Measurements from ENCODE around the gene SNAPC4. TPM values are rescaled to one million over a fixed set of nuclear protein-coding genes. Genes with fewer than 3 reads are reported as not detected.
A peak's percentile ranks its signal among the peaks of the same experiment; 100 is the strongest.

SNAPC4 gene
- polyA plus RNA-seq (ENCODE audit: insufficient read length in 3 of 3): 10 to 100 TPM in 1 of 3 donors, 1 to 10 TPM in 2; 9.5 to 12.1 (median 9.7) TPM

GRCh38 chr9:136400038-136400834, at the start of gene SNAPC4:
Gene SNAPC4, minus strand, starts transcription at chr9:136400170. Its CDS starts 1,742 bp downstream, at chr9:136398428.
- DNase-seq (ENCODE audit: low read depth in 3 of 3, low spot score in 2 of 3): peak; percentile 58 to 76 (median 67)

GRCh38 chr9:136448655-136449054, 48.7 kb upstream of the SNAPC4 start:
- DNase-seq (ENCODE audit: low read depth in 3 of 3, low spot score in 2 of 3): no peak

GRCh38 chr9:136447173-136447778, 47.3 kb upstream of the SNAPC4 start:
- DNase-seq (ENCODE audit: low read depth in 3 of 3, low spot score in 2 of 3): no peak

- DNase-seq (ENCODE audit: low read depth in 3 of 3, low spot score in 2 of 3): no peak
Observed at GRCh38 chr9:136445799-136446198, 45.8 kb upstream of the SNAPC4 start.

GRCh38 chr9:136444102-136444501, 44.1 kb upstream of the SNAPC4 start:
- DNase-seq (ENCODE audit: low read depth in 3 of 3, low spot score in 2 of 3): no peak

- DNase-seq (ENCODE audit: low read depth in 3 of 3, low spot score in 2 of 3): no peak
Observed at GRCh38 chr9:136443687-136444086, 43.7 kb upstream of the SNAPC4 start.

GRCh38 chr9:136443087-136443486, 43.1 kb upstream of the SNAPC4 start:
- DNase-seq (ENCODE audit: low read depth in 3 of 3, low spot score in 2 of 3): no peak

GRCh38 chr9:136442265-136442664, 42.3 kb upstream of the SNAPC4 start:
- DNase-seq (ENCODE audit: low read depth in 3 of 3, low spot score in 2 of 3): no peak

GRCh38 chr9:136441681-136442245, 41.8 kb upstream of the SNAPC4 start:
- DNase-seq (ENCODE audit: low read depth in 3 of 3, low spot score in 2 of 3): no peak

GRCh38 chr9:136441191-136441680, 41.3 kb upstream of the SNAPC4 start:
- no peak for DNase-seq (ENCODE audit: low read depth in 3 of 3, low spot score in 2 of 3)

- DNase-seq (ENCODE audit: low read depth in 3 of 3, low spot score in 2 of 3): peak; percentile 16 to 52 (median 37)
Observed at GRCh38 chr9:136439481-136440408, 39.8 kb upstream of the SNAPC4 start, which contains the start of gene INPP5E. Gene INPP5E, minus strand, starts transcription at chr9:136439845. Its CDS starts 426 bp downstream, at chr9:136439419.

- DNase-seq (ENCODE audit: low read depth in 3 of 3, low spot score in 2 of 3): no peak
Observed at GRCh38 chr9:136438548-136439480, 38.8 kb upstream of the SNAPC4 start.

- no peak for DNase-seq (ENCODE audit: low read depth in 3 of 3, low spot score in 2 of 3)
Observed at GRCh38 chr9:136437839-136438547, 38.0 kb upstream of the SNAPC4 start.

GRCh38 chr9:136437430-136437829, 37.5 kb upstream of the SNAPC4 start:
- DNase-seq (ENCODE audit: low read depth in 3 of 3, low spot score in 2 of 3): no peak

GRCh38 chr9:136436055-136436634, 36.2 kb upstream of the SNAPC4 start:
- DNase-seq (ENCODE audit: low read depth in 3 of 3, low spot score in 2 of 3): no peak

- DNase-seq (ENCODE audit: low read depth in 3 of 3, low spot score in 2 of 3): no peak
Observed at GRCh38 chr9:136434580-136435169, 34.7 kb upstream of the SNAPC4 start.

- DNase-seq (ENCODE audit: low read depth in 3 of 3, low spot score in 2 of 3): no peak
Observed at GRCh38 chr9:136433849-136434579, 34.0 kb upstream of the SNAPC4 start.
